ENCODE measurements around the gene PSORS1C1. TPM values are rescaled to one million over a fixed set of nuclear protein-coding genes. Genes with fewer than 3 reads are reported as not detected.

The PSORS1C1 gene
- total and polyA plus RNA-seq, 2 of the 4 experiments (the other 2 are of a cell fraction): 0.36 to 1.1 TPM

GRCh38 chr6:31091680-31092079 is 22.9 kb upstream of the PSORS1C1 start:
- no peak overlapping the region for H4K91ac ChIP-seq (ENCODE audit: insufficient read depth, low read depth, low read length)
- H2AK5ac ChIP-seq (ENCODE audit: low read depth, low read length): no peak overlapping the region
- no peak overlapping the region for H4K8ac ChIP-seq (ENCODE audit: low read depth in 2 of 2, low read length in 2 of 2)
- H3K27ac ChIP-seq (ENCODE audit: insufficient read depth, low read length): no peak overlapping the region
- no peak overlapping the region for H2AFZ ChIP-seq (replicated peaks; ENCODE audit: low read length, poor library complexity)
- H3K9ac ChIP-seq (ENCODE audit: low read depth, low read length): no peak overlapping the region
- BruUV-seq (replicated peaks): no TSS peak
- DNase-seq: no peak
- H2BK20ac ChIP-seq (ENCODE audit: low read depth, low read length): no peak overlapping the region
- H3K27me3 ChIP-seq (ENCODE audit: control insufficient read depth, insufficient read depth, low read length): peaks cover 2% of the 10 kb centered on the region
- no peak overlapping the region for H3K4me2 ChIP-seq (ENCODE audit: low read depth, low read length)
- intact Hi-C loops (cut with micrococcal nuclease): no loop called here
- no peak overlapping the region for H2AK9ac ChIP-seq (replicated peaks; ENCODE audit: low read depth, low read length, poor library complexity)
- H3K36me3 ChIP-seq (ENCODE audit: control insufficient read depth, insufficient read depth, low read length): no peaks in the 10 kb centered on the region
- H4K20me1 ChIP-seq (ENCODE audit: insufficient read depth, low read length): 0 out of 2 replicates have a peak, but pooled peaks cover 3% of the 10 kb centered on the region
- no peaks in the 10 kb centered on the region for H3K79me1 ChIP-seq (ENCODE audit: low read depth in 1 of 2, low read length in 2 of 2)
- 60% methylated on average over 2 of the region's 3 CpGs; no CpG with 5 or more reads in 1 of the 2 experiments for WGBS, 2 experiments (ENCODE audit: extremely low coverage in 2 of 2, insufficient read length in 1 of 2)
- H3K23ac ChIP-seq (ENCODE audit: low read depth, low read length): no peak overlapping the region
- in situ Hi-C loops (cut with MboI; ENCODE audit: low sequenced_read_pairs): loop anchor here (25.0 kb wide), 1 partner anchor 604 kb away; the partner anchor contains the start of gene HLA-E
- no peak overlapping the region for H2BK120ac ChIP-seq (ENCODE audit: low read depth, low read length)
- H3K4ac ChIP-seq (ENCODE audit: low read depth, low read length): no peak overlapping the region
- no peak overlapping the region for H3K56ac ChIP-seq (ENCODE audit: extremely low read depth, insufficient read depth, low read length)
- no peak overlapping the region for H2BK5ac ChIP-seq (ENCODE audit: low read depth, low read length, poor library complexity, severe bottlenecking)
- H4K5ac ChIP-seq (ENCODE audit: low read depth, low read length): no peak overlapping the region
- H3K14ac ChIP-seq (replicated peaks; ENCODE audit: low read depth, low read length): no peak overlapping the region
- no peaks in the 10 kb centered on the region for H3K9me1 ChIP-seq (ENCODE audit: insufficient read depth, low read length)
- no peak for TF ChIP-seq MAFK (IDR thresholded peaks at IDR 0.05; ENCODE audit: low read depth, low read length)
- no peak for TF ChIP-seq SMC3 (IDR thresholded peaks at IDR 0.05; ENCODE audit: low read depth, low read length)
- no peak for TF ChIP-seq CEBPB (IDR thresholded peaks at IDR 0.05; ENCODE audit: low read depth, low read length)
- TF ChIP-seq RCOR1 (IDR thresholded peaks at IDR 0.05; ENCODE audit: insufficient replicate concordance, low read length): no peak
- TF ChIP-seq MAZ (IDR thresholded peaks at IDR 0.05; ENCODE audit: borderline replicate concordance, low read depth, low read length): no peak
- no peak for TF ChIP-seq NFE2L2 (IDR thresholded peaks at IDR 0.05; ENCODE audit: low read depth, low read length)
- no peak for TF ChIP-seq RAD21 (IDR thresholded peaks at IDR 0.05; ENCODE audit: low read length)
- TF ChIP-seq POLR2A (IDR thresholded peaks at IDR 0.05; ENCODE audit: low read depth, low read length): no peak
- no peak for TF ChIP-seq FOS (IDR thresholded peaks at IDR 0.05; ENCODE audit: low read depth, low read length)
- TF ChIP-seq BHLHE40 (IDR thresholded peaks at IDR 0.05; ENCODE audit: low read depth, low read length): no peak
- no peak for TF ChIP-seq RFX5 (IDR thresholded peaks at IDR 0.05; ENCODE audit: low read depth, low read length)
- no peak for TF ChIP-seq CHD1 (IDR thresholded peaks at IDR 0.05; ENCODE audit: low read depth, low read length)
- no peak for TF ChIP-seq ELK1 (IDR thresholded peaks at IDR 0.05; ENCODE audit: borderline replicate concordance, low read depth, low read length)
- TF ChIP-seq MXI1 (IDR thresholded peaks at IDR 0.05; ENCODE audit: borderline replicate concordance, low read depth, low read length): no peak
- no peak for TF ChIP-seq CTCF (conservative IDR thresholded peaks at IDR 0.05; ENCODE audit: low read depth, low read length)
- no peak for TF ChIP-seq USF2 (IDR thresholded peaks at IDR 0.05; ENCODE audit: low read depth, low read length)
- dilution Hi-C loops (cut with HindIII; ENCODE audit: low sequenced_read_pairs, unreplicated experiment): no loop called here
- H2BK15ac ChIP-seq (ENCODE audit: low read depth, low read length): no peak overlapping the region
- ATAC-seq (ENCODE audit: low read depth): no peak
- peaks cover 3% of the 10 kb centered on the region for H3K4me1 ChIP-seq (ENCODE audit: control insufficient read depth, insufficient read depth, low read length)
- POLR2A ChIA-PET (ENCODE audit: unreplicated experiment): no interaction called here
- CTCF ChIA-PET: interaction anchor here (0.6 kb wide), 1 partner anchor 12 kb away, joined by 3 read pairs; no protein-coding TSS in a partner anchor
- H3K4me3 ChIP-seq (ENCODE audit: insufficient read depth, low read depth, low read length): no peak overlapping the region
- H3K18ac ChIP-seq (ENCODE audit: low read depth, low read length): no peak overlapping the region
- no peaks in the 10 kb centered on the region for H3K9me3 ChIP-seq (ENCODE audit: control insufficient read depth, insufficient read depth, low read length)
